22Rv1 (cell line): ENCODE data around the gene MIPEP.
"Not testable (repeated sequence)": the region's sequence is repeated elsewhere in the genome, so short reads cannot be mapped to it uniquely, and the experiment has no call there.

Experiments used
- H3K27ac ChIP-seq: fragments of 450-650 bp; 2 replicates; pipeline ENCODE4 v1.5.1; 2017
- CTCF ChIP-seq: fragments of 450-650 bp; IDR thresholded peaks from 2 replicates; pipeline ENCODE4 v1.5.1; 2017; ENCODE audit warnings: mild to moderate bottlenecking
- ZFX ChIP-seq: fragments of 450-650 bp; IDR thresholded peaks from 2 replicates; pipeline ENCODE4 v1.6.1; 2017; ENCODE audit warnings: antibody characterized with exemption, borderline replicate concordance

MIPEP gene

GRCh38 chr13:23902975-23903905, 14.0 kb upstream of the MIPEP start:
- TF ChIP-seq CTCF (no peak), ZFX (no peak)

GRCh38 chr13:23901365-23901764, 12.2 kb upstream of the MIPEP start:
- H3K27ac ChIP-seq: no peak overlapping the region
- no peak for TF ChIP-seq ZFX
- TF ChIP-seq CTCF: no peak

More at GRCh38 chr13:23902975-23903905, 14.0 kb upstream of the MIPEP start:
- H3K27ac ChIP-seq: no peak overlapping the region

- no peak for TF ChIP-seq ZFX
- TF ChIP-seq CTCF: peak; percentile 45
- no peak overlapping the region for H3K27ac ChIP-seq
These were observed 10.4 kb upstream of the MIPEP start for GRCh38 chr13:23899555-23899954.

- no peak overlapping the region for H3K27ac ChIP-seq
- TF ChIP-seq CTCF (no peak), ZFX (no peak)
These were observed 8.9 kb upstream of the MIPEP start for GRCh38 chr13:23898101-23898500.

- H3K27ac ChIP-seq: not testable (repeated sequence)
These were observed 8.3 kb upstream of the MIPEP start, which contains the start of gene C1QTNF9B for GRCh38 chr13:23897452-23897919. C1QTNF9B (minus strand) TSS chr13:23897502.

GRCh38 chr13:23894746-23895145, 5.5 kb upstream of the MIPEP start:
- H3K27ac ChIP-seq: not testable (repeated sequence)

- not testable (repeated sequence) for H3K27ac ChIP-seq
These were observed 4.6 kb upstream of the MIPEP start for GRCh38 chr13:23893791-23894190.

- no peak for TF ChIP-seq ZFX
- TF ChIP-seq CTCF: peak; percentile 52
These were observed 711 bp upstream of the MIPEP start for GRCh38 chr13:23889615-23890607.

GRCh38 chr13:23884361-23884760, 4.8 kb downstream of the MIPEP start:
- H3K27ac ChIP-seq: not testable (repeated sequence)

More at GRCh38 chr13:23889615-23890607, 711 bp upstream of the MIPEP start:
- H3K27ac ChIP-seq: peak overlapping the region; percentile 88
